GM12878 (cell line): ENCODE measurements around the gene RUBCNL. TPM values are rescaled to one million over a fixed set of nuclear protein-coding genes. Genes with fewer than 3 reads are reported as not detected.

Experiments used
- ATAC-seq: fragments of 200-7000 bp; cut with Tn5 transposase; 3 replicates; pipeline ENCODE4 v1.9.1; 2020; ENCODE audit warnings: mild to moderate bottlenecking, moderate library complexity
- BruUV-seq: library from RNA; stranded (reverse); fragments of 400-500 nt; replicated peaks from 2 replicates; lab custom pipeline; 2021; lab: Mats Ljungman, UMichigan
- CTCF ChIA-PET: fragments of 300-600 bp; sonication (Branson Sonifier 250); formaldehyde crosslinking; extraction: SDS; loops from one replicate; lab custom pipeline; 2021; ENCODE audit warnings: inconsistent platforms; lab: Yijun Ruan, JAX
- POLR2A ChIA-PET: fragments of 350-600 bp; formaldehyde crosslinking; extraction: SDS; loops from one replicate; lab custom pipeline; 2021; ENCODE audit warnings: inconsistent platforms; lab: Charles Lee
- RAD21 ChIA-PET: fragments of 300-600 bp; sonication (Branson Sonifier 250); formaldehyde crosslinking; loops from one replicate; lab custom pipeline; 2023; ENCODE audit warnings: antibody characterized with exemption; ENCODE audit not compliant: unreplicated experiment; lab: Charles Lee
- SMC1A ChIA-PET: fragments of 300-600 bp; sonication (Branson Sonifier 250); formaldehyde crosslinking; loops from one replicate; lab custom pipeline; 2023; ENCODE audit not compliant: unreplicated experiment, uncharacterized antibody; lab: Charles Lee
- DNase-seq: peaks from one replicate; pipeline ENCODE4 v3.0.0-alpha.2; 2011; ENCODE audit warnings: low read depth, low spot score
- FAIRE-seq: peaks from 3 replicates; lab custom pipeline; 2011; peaks lifted over from hg19 to GRCh38; lab: Jason Lieb, UNC
- H2AFZ ChIP-seq: 2 replicates; pipeline ENCODE4 v1.6.0; 2011; ENCODE audit warnings: low read depth, low read length, control low read depth; ENCODE audit not compliant: control insufficient read depth
- H3K27ac ChIP-seq: 2 replicates; pipeline ENCODE4 v1.5.1; 2011; ENCODE audit warnings: control low read depth; ENCODE audit not compliant: control insufficient read depth, insufficient read depth
- H3K27me3 ChIP-seq, 2 experiments: replicated peaks in 1 of 2; 2 replicates each; pipeline versions ENCODE4 v1.6.0 to v1.6.1; 2011; ENCODE audit warnings: low read length in 1 of 2; ENCODE audit not compliant: control insufficient read depth in 2 of 2, insufficient read depth in 2 of 2
- H3K36me3 ChIP-seq, 2 experiments: 2 replicates each; pipeline ENCODE4 v1.5.1; 2011; ENCODE audit warnings: low read length in 1 of 2; ENCODE audit not compliant: control insufficient read depth in 2 of 2, insufficient read depth in 2 of 2
- H3K4me1 ChIP-seq: 2 replicates; pipeline ENCODE4 v1.6.1; 2011; ENCODE audit warnings: mild to moderate bottlenecking, low read length, moderate library complexity, mixed read lengths; ENCODE audit not compliant: control insufficient read depth, insufficient read depth
- H3K4me2 ChIP-seq: 2 replicates; pipeline ENCODE4 v1.6.0; 2011; ENCODE audit warnings: control low read depth; ENCODE audit not compliant: control insufficient read depth, insufficient read depth
- H3K4me3 ChIP-seq: fragments of 200-600 bp; sonication (generic); 2 replicates; pipeline ENCODE4 v1.5.1; 2016
- H3K79me2 ChIP-seq: 2 replicates; pipeline ENCODE4 v1.6.0; 2011; ENCODE audit warnings: low read length; ENCODE audit not compliant: control insufficient read depth, insufficient read depth
- H3K9ac ChIP-seq: 2 replicates; pipeline ENCODE4 v1.8.0; 2011; ENCODE audit warnings: low read length, control low read depth, mixed read lengths; ENCODE audit not compliant: control insufficient read depth, insufficient read depth
- H3K9me3 ChIP-seq: replicated peaks from 3 replicates; pipeline ENCODE4 v1.5.1; 2011; ENCODE audit warnings: mild to moderate bottlenecking, low read length; ENCODE audit not compliant: control insufficient read depth, insufficient read depth
- H4K20me1 ChIP-seq: 2 replicates; pipeline ENCODE4 v1.6.0; 2011; ENCODE audit not compliant: control insufficient read depth, insufficient read depth
- CREB1 ChIP-seq: IDR thresholded peaks from 2 replicates; pipeline ENCODE4 v1.6.1; 2012; ENCODE audit warnings: low read depth, mild to moderate bottlenecking, inconsistent platforms
- CREM ChIP-seq: IDR thresholded peaks from 2 replicates; pipeline ENCODE4 v1.6.1; 2014; ENCODE audit warnings: antibody characterized with exemption, low read depth
- CTCF ChIP-seq, 3 experiments: IDR thresholded peaks in 2 of 3; conservative IDR thresholded peaks in 1 of 3; 2 replicates each; pipeline ENCODE4 v1.5.1; 2011; ENCODE audit warnings: low read depth in 3 of 3, low read length in 3 of 3, mild to moderate bottlenecking in 3 of 3, control low read depth in 2 of 3, moderate library complexity in 2 of 3, inconsistent platforms in 1 of 3, mixed read lengths in 1 of 3; ENCODE audit not compliant: control insufficient read depth in 2 of 3, insufficient read depth in 1 of 3; ENCODE audit errors: extremely low read depth in 1 of 3
- IRF4 ChIP-seq: IDR thresholded peaks from 2 replicates; pipeline ENCODE4 v1.6.1; 2011; ENCODE audit warnings: low read depth, low read length
- NR2F1 ChIP-seq: fragments of 450-650 bp; conservative IDR thresholded peaks from 2 replicates; pipeline ENCODE4 v1.6.1; 2017; ENCODE audit warnings: mild to moderate bottlenecking
- PAX5 ChIP-seq: IDR thresholded peaks from 2 replicates; pipeline ENCODE4 v1.6.1; 2011; ENCODE audit warnings: low read depth, low read length, borderline replicate concordance
- POLR2A ChIP-seq: IDR thresholded peaks from 2 replicates; pipeline ENCODE4 v1.6.1; 2011; ENCODE audit warnings: low read depth, mild to moderate bottlenecking, low read length
- POLR2AphosphoS5 ChIP-seq: IDR thresholded peaks from 2 replicates; pipeline ENCODE4 v1.6.1; 2011; ENCODE audit warnings: mild to moderate bottlenecking, low read length, inconsistent platforms
- WGBS: methylation state at CpG from one replicate; pipeline ENCODE4 v1.1.6; 2016; ENCODE audit warnings: low lambda C conversion rate; ENCODE audit not compliant: insufficient replicate concordance, insufficient coverage; ENCODE audit errors: missing lambda C conversion rate; 5-methylcytosine and 5-hydroxymethylcytosine counted together
- in situ Hi-C: fragments of 300-500 bp; cut with MboI; formaldehyde crosslinking; loops from 9 replicates; pipeline ENCODE4 v1.14.3; 2018; ENCODE audit warnings: mixed read lengths
- intact Hi-C: fragments of 100-400 bp; cut with micrococcal nuclease; formaldehyde crosslinking; loops from one replicate; pipeline ENCODE4 v1.14.2; 2022; ENCODE audit not compliant: unreplicated experiment
- polyA plus RNA-seq, 11 experiments: library from polyadenylated mRNA; depleted of rRNA in 4 of 11; unstranded in 6 of 11; stranded (reverse) in 5 of 11; fragments of >200 nt; fragmentation: Nextera tagmentation in 4 of 11; fragmentation: Illumina TruSeq in 1 of 11; extraction: Ambion mirVana in 4 of 11; extraction: Trizol in 1 of 11; gene quantifications; 1 replicate in 1 of 11; 2 replicates in 10 of 11; pipeline versions ENCODE4 v1.2.1 to v1.2.3, GENCODE V29; 2011 to 2016; ENCODE audit warnings: inconsistent platforms in 2 of 11, missing spikeins in 2 of 11, low read depth in 1 of 11
- total RNA-seq, 4 experiments: library from RNA; depleted of rRNA in 3 of 4; stranded (reverse); fragments of >200 nt in 3 of 4; fragmentation: Illumina TruSeq in 1 of 4; extraction: Trizol in 1 of 4; gene quantifications; 2 replicates each; pipeline versions ENCODE4 v1.2.1 to v1.2.3, GENCODE V29; 2013 to 2021

Gene RUBCNL
- total and polyA plus RNA-seq, 10 of the 15 experiments (the other 5 are each of a cell fraction or from before 2014, with no cell fraction given): 0.71 to 51.9 (median 38.2) TPM

GRCh38 chr13:46379611-46380010 lies 7.4 kb downstream of the RUBCNL start (continued):
- TF ChIP-seq IRF4: no peak
- TF ChIP-seq NR2F1: no peak
- no peak for TF ChIP-seq CTCF (IDR thresholded peaks at IDR 0.05 in 2 of 3, conservative IDR thresholded peaks at IDR 0.05 in 1 of 3; ENCODE audit: control insufficient read depth in 2 of 3, extremely low read depth in 1 of 3, insufficient read depth in 1 of 3, low read depth in 3 of 3, low read length in 3 of 3)

GRCh38 chr13:46378411-46378810 lies 8.6 kb downstream of the RUBCNL start:
- intact Hi-C loops: no loop called here
- Histone ChIP-seq H2AFZ (no peak overlapping the region), H3K27ac (peak overlapping the region; percentile 85), H3K4me2 (peak overlapping the region; percentile 76), H3K36me3 (no peaks in the 10 kb centered on the region; a peak in 1 of 4 replicates), H3K4me3 (no peak overlapping the region; the same call in 1 of the 2 replicates), H4K20me1 (no peaks in the 10 kb centered on the region), H3K79me2 (peaks cover 88% of the 10 kb centered on the region), H3K4me1 (peaks cover 81% of the 10 kb centered on the region), H3K27me3 (no peaks in the 10 kb centered on the region), H3K9ac (0 out of 2 replicates have a peak overlapping the region, but pooled peaks have one; percentile 36), H3K9me3 (no peaks in the 10 kb centered on the region)
- TF ChIP-seq CREB1 (peak; percentile 85), POLR2AphosphoS5 (peak; percentile 24; the same call in 1 of the 2 replicates), POLR2A (peak; percentile 36; the same call in 1 of the 2 replicates), CREM (peak; percentile 65; the same call in 1 of the 2 replicates), PAX5 (no peak)
- 6% methylated on average over 2 of the region's 2 CpGs for WGBS
- RAD21 ChIA-PET: interaction anchor here (1.1 to 11.6 kb wide), 2 partner anchors 11 to 39 kb away, joined by 3 to 100 read pairs; partner anchors contain the start of gene RUBCNL
- DNase-seq: no peak
- no peak for FAIRE-seq
- in situ Hi-C loops: no loop called here
- SMC1A ChIA-PET: interaction anchor here (2.9 to 6.5 kb wide), 2 partner anchors 7 to 11 kb away, joined by 19 to 55 read pairs; no protein-coding TSS in a partner anchor
- BruUV-seq: no TSS peak
- CTCF ChIA-PET: interaction anchor here (0.9 to 2.2 kb wide), 4 partner anchors 8 to 204 kb away, joined by 3 to 13 read pairs (median 6); partner anchors contain the start of gene RUBCNL
- POLR2A ChIA-PET: interaction anchor here (1.2 to 4.6 kb wide), 2 partner anchors 10 to 12 kb away, joined by 3 to 25 read pairs; no protein-coding TSS in a partner anchor
- peak; percentile 8 for ATAC-seq
